Measurements from ENCODE around the gene ZNF664. TPM values are rescaled to one million over a fixed set of nuclear protein-coding genes. Genes with fewer than 3 reads are reported as not detected.

The ZNF664 gene
- total and polyA plus RNA-seq, 3 donors from 2014 or later: 55.9 to 69.6 (median 63.4) TPM

GRCh38 chr12:124020514-124020949 lies 47.5 kb downstream of the ZNF664 start:
- H3K4me1 ChIP-seq: peaks cover 3% of the 10 kb centered on the region
- 60 to 81% methylated on average over 2 of the region's 2 CpGs for WGBS, 2 donors
- H3K36me3 ChIP-seq (ENCODE audit: low read depth, missing control alignments): no peaks in the 10 kb centered on the region
- TF ChIP-seq CTCF (IDR thresholded peaks at IDR 0.05): no peak
- TF ChIP-seq POLR2A (IDR thresholded peaks at IDR 0.05): no peak
- no peaks in the 10 kb centered on the region for H3K9me3 ChIP-seq
- no peak for DNase-seq
- H3K27ac ChIP-seq: no peak overlapping the region
- intact Hi-C loops (cut with DNase I; ENCODE audit: low total_unique reads): no loop called here
- no peak overlapping the region for H3K4me3 ChIP-seq
- no peaks in the 10 kb centered on the region for H3K27me3 ChIP-seq

GRCh38 chr12:124021007-124021406 lies 48.0 kb downstream of the ZNF664 start:
- H3K9me3 ChIP-seq: no peaks in the 10 kb centered on the region
- H3K4me1 ChIP-seq: peaks cover 3% of the 10 kb centered on the region
- intact Hi-C loops (cut with DNase I; ENCODE audit: low total_unique reads): no loop called here
- no peak for TF ChIP-seq CTCF (IDR thresholded peaks at IDR 0.05)
- TF ChIP-seq POLR2A (IDR thresholded peaks at IDR 0.05): no peak
- no peaks in the 10 kb centered on the region for H3K27me3 ChIP-seq
- no peak overlapping the region for H3K4me3 ChIP-seq
- no peak overlapping the region for H3K27ac ChIP-seq
- no peaks in the 10 kb centered on the region for H3K36me3 ChIP-seq (ENCODE audit: low read depth, missing control alignments)
- no peak for DNase-seq
- 70 to 85% methylated on average over 3 of the region's 3 CpGs for WGBS, 2 donors

GRCh38 chr12:124022161-124022560 lies 49.1 kb downstream of the ZNF664 start:
- no peaks in the 10 kb centered on the region for H3K27me3 ChIP-seq
- no peak overlapping the region for H3K27ac ChIP-seq
- H3K9me3 ChIP-seq: no peaks in the 10 kb centered on the region
- intact Hi-C loops (cut with DNase I; ENCODE audit: low total_unique reads): no loop called here
- 92 to 96% methylated on average over 3 of the region's 3 CpGs for WGBS, 2 donors
- no peak overlapping the region for H3K4me3 ChIP-seq
- peaks cover 3% of the 10 kb centered on the region for H3K4me1 ChIP-seq
- DNase-seq: no peak
- H3K36me3 ChIP-seq (ENCODE audit: low read depth, missing control alignments): no peaks in the 10 kb centered on the region
- no peak for TF ChIP-seq POLR2A (IDR thresholded peaks at IDR 0.05)
- no peak for TF ChIP-seq CTCF (IDR thresholded peaks at IDR 0.05)

DNA sequence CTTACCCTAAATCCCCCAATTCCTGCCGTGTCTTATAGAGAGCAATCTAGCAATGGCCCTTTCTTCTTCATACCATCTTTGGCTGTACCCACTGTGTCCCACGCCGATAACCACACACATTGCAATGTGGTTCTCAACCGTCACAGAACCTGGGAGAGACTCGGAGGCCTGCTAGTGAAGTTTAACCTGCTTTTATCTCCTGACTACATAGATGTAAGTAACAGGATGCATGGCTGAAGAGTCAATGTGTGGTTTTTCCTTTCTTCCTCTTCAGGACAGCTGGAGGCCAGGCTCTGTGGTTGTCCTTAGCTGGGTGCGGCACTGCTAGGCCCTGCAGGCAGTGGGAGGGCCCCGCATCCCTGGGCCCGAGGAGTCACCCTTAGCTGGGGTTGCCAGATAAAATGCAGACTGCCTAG lies 51.3 kb downstream of the ZNF664 start:
- Histone ChIP-seq H3K27me3 (no peaks in the 10 kb centered on the region), H3K4me1 (peaks cover 3% of the 10 kb centered on the region), H3K9me3 (no peaks in the 10 kb centered on the region), H3K36me3 (ENCODE audit: low read depth, missing control alignments) (no peaks in the 10 kb centered on the region), H3K4me3 (no peak overlapping the region), H3K27ac (no peak overlapping the region)
- no peak for DNase-seq
- TF ChIP-seq CTCF (IDR thresholded peaks at IDR 0.05) (no peak), POLR2A (IDR thresholded peaks at IDR 0.05) (no peak)
- 81 to 85% methylated on average over 7 to 8 of the region's 8 CpGs for WGBS, 2 donors
- intact Hi-C loops (cut with DNase I; ENCODE audit: low total_unique reads): no loop called here

DNA sequence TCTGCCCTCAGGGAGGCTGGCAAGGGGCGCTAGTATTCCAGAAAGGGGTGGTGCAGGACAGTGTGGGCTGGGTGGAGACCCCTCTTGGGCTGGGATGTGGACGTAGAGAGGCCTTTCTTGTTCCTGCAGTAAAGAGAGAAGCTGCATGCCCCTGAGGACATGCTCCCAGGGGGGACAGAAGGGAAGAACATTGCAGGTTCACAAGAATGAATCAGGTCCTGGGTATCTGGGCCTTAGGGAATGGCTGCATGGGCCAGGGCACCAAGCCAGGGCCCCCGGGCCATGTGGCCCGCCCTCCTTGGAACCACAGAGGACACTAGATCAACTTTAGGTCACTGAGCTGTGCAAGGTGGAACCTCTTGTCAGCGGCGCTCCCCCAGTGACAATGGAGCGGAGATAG lies 51.8 kb downstream of the ZNF664 start:
- intact Hi-C loops (cut with DNase I; ENCODE audit: low total_unique reads): no loop called here
- no peak for DNase-seq
- Histone ChIP-seq H3K9me3 (no peaks in the 10 kb centered on the region), H3K4me1 (peaks cover 4% of the 10 kb centered on the region), H3K36me3 (ENCODE audit: low read depth, missing control alignments) (no peaks in the 10 kb centered on the region), H3K27ac (no peak overlapping the region), H3K27me3 (no peaks in the 10 kb centered on the region), H3K4me3 (no peak overlapping the region)
- 87 to 88% methylated on average over 7 of the region's 7 CpGs for WGBS, 2 donors
- TF ChIP-seq CTCF (IDR thresholded peaks at IDR 0.05) (no peak), POLR2A (IDR thresholded peaks at IDR 0.05) (no peak)
